ENCODE results near the gene TBC1D22A.

GRCh38 chr22:47196881-47197772, 434.7 kb downstream of the TBC1D22A start:
- TF ChIP-seq RARB (CRISPR knock-in tag; IDR thresholded peaks at IDR 0.05) (no peak), ZC3H10 (CRISPR knock-in tag; IDR thresholded peaks at IDR 0.05) (no peak), BACH2 (CRISPR knock-in tag; IDR thresholded peaks at IDR 0.05; ENCODE audit: borderline replicate concordance) (no peak), SNAI2 (CRISPR knock-in tag; IDR thresholded peaks at IDR 0.05) (no peak), ESRRG (CRISPR knock-in tag; IDR thresholded peaks at IDR 0.05) (no peak), TSHZ2 (CRISPR knock-in tag; IDR thresholded peaks at IDR 0.05) (no peak), ZFP3 (CRISPR knock-in tag; IDR thresholded peaks at IDR 0.05) (no peak), PPARA (CRISPR knock-in tag; IDR thresholded peaks at IDR 0.05; ENCODE audit: borderline replicate concordance) (no peak), ZNF70 (CRISPR knock-in tag; IDR thresholded peaks at IDR 0.05) (no peak), TCF4 (CRISPR knock-in tag; IDR thresholded peaks at IDR 0.05; ENCODE audit: borderline replicate concordance) (no peak), ISL1 (CRISPR knock-in tag; IDR thresholded peaks at IDR 0.05) (no peak), PATZ1 (CRISPR knock-in tag; IDR thresholded peaks at IDR 0.05; ENCODE audit: borderline replicate concordance) (no peak)
